Measurements from ENCODE around the gene NOSTRIN.

NOSTRIN gene

DNA sequence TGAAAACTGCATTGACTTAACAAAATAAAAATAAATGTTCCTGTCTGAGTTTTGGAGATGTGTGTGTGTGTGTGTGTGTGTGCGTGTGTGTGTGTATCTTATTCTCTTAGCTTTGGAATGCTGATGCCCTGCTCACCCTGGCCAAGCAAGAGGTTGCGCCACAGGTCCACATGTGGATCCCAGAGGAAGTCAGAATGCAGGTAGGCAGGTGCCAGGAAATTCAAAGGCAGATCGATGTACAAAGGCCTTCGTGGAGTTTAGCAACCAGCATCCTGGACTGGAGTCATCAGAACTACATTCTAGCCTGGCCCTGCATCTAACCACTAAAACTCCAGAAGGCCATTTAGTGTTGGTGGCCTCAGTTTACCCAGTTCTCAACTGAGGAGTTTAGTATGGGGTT is 111.1 kb downstream of the NOSTRIN start:
- Histone ChIP-seq H3K9me3 (ENCODE audit: severe bottlenecking) (no peaks in the 10 kb centered on the region), H3K27me3 (ENCODE audit: insufficient read depth, low read depth, severe bottlenecking) (no peaks in the 10 kb centered on the region), H3K4me3 (ENCODE audit: low read depth, low read length) (no peak overlapping the region), H3K36me3 (no peaks in the 10 kb centered on the region), H3K27ac (no peak overlapping the region)
- TF ChIP-seq, protein P1, sequence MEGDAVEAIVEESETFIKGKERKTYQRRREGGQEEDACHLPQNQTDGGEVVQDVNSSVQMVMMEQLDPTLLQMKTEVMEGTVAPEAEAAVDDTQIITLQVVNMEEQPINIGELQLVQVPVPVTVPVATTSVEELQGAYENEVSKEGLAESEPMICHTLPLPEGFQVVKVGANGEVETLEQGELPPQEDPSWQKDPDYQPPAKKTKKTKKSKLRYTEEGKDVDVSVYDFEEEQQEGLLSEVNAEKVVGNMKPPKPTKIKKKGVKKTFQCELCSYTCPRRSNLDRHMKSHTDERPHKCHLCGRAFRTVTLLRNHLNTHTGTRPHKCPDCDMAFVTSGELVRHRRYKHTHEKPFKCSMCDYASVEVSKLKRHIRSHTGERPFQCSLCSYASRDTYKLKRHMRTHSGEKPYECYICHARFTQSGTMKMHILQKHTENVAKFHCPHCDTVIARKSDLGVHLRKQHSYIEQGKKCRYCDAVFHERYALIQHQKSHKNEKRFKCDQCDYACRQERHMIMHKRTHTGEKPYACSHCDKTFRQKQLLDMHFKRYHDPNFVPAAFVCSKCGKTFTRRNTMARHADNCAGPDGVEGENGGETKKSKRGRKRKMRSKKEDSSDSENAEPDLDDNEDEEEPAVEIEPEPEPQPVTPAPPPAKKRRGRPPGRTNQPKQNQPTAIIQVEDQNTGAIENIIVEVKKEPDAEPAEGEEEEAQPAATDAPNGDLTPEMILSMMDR (IDR thresholded peaks at IDR 0.05; ENCODE audit: low read depth, low read length): no peak
- no peak for DNase-seq
